Mesodermal cell (in vitro differentiated cells): ENCODE data around the gene CCL4L2. TPM values are rescaled to one million over a fixed set of nuclear protein-coding genes. Genes with fewer than 3 reads are reported as not detected.
"Not testable (repeated sequence)": the region's sequence is repeated elsewhere in the genome, so short reads cannot be mapped to it uniquely, and the experiment has no call there.

Source experiments
- H3K27ac ChIP-seq: 2 replicates; pipeline ENCODE4 v1.7.0; 2013; ENCODE audit warnings: mild to moderate bottlenecking, low read depth, low read length, moderate library complexity; ENCODE audit not compliant: severe bottlenecking
- H3K36me3 ChIP-seq: 2 replicates; pipeline ENCODE4 v1.7.1; 2013; ENCODE audit warnings: mild to moderate bottlenecking, low read length, moderate library complexity; ENCODE audit not compliant: control insufficient read depth, insufficient read depth
- H3K4me1 ChIP-seq: one replicate; pipeline ENCODE4 v1.7.1; 2013; ENCODE audit warnings: mild to moderate bottlenecking, low read length; ENCODE audit not compliant: insufficient read depth, control insufficient read depth, poor library complexity, severe bottlenecking
- H3K4me3 ChIP-seq: 2 replicates; pipeline ENCODE4 v1.7.0; 2013; ENCODE audit warnings: low read length, control low read depth, mild to moderate bottlenecking; ENCODE audit not compliant: insufficient read depth, poor library complexity, severe bottlenecking; ENCODE audit errors: extremely low read depth
- H3K9me3 ChIP-seq: 2 replicates; pipeline ENCODE4 v1.7.1; 2013; ENCODE audit warnings: mild to moderate bottlenecking, low read length, moderate library complexity; ENCODE audit not compliant: control insufficient read depth
- WGBS, 2 experiments: methylation state at CpG; one replicate each; pipeline ENCODE4 v1.1.5; 2013; ENCODE audit warnings: missing lambda C conversion rate in 2 of 2; ENCODE audit not compliant: insufficient coverage in 2 of 2; 5-methylcytosine and 5-hydroxymethylcytosine counted together
- polyA plus RNA-seq, 2 experiments: library from polyadenylated mRNA; stranded (reverse); fragments of 50-300 nt; gene quantifications; one replicate each; pipeline ENCODE4 v1.2.3, GENCODE V29; 2013

The CCL4L2 gene
- polyA plus RNA-seq (2013, experiment 1 of 2), result 0.85 TPM
- polyA plus RNA-seq (2013, experiment 2 of 2), result 0.71 TPM

GRCh38 chr17:36210439-36211211 is at the start of gene CCL4L2:
Gene CCL4L2, plus strand, starts transcription at chr17:36211063.
- H3K36me3 ChIP-seq, H3K27ac ChIP-seq, H3K4me3 ChIP-seq, H3K9me3 ChIP-seq, H3K4me1 ChIP-seq: not testable (repeated sequence)
- 84 to 95% methylated on average over 4 to 7 of the region's 7 CpGs for WGBS, 2 experiments

GRCh38 chr17:36168836-36169235 is 42.0 kb upstream of the CCL4L2 start:
- H3K9me3 ChIP-seq, H3K4me3 ChIP-seq, H3K27ac ChIP-seq, H3K4me1 ChIP-seq, H3K36me3 ChIP-seq: not testable (repeated sequence)
- no CpG with 5 or more reads among the region's 8 CpGs for WGBS, 2 experiments

GRCh38 chr17:36176536-36176935 is 34.3 kb upstream of the CCL4L2 start, which contains the start of gene TBC1D3B:
Gene TBC1D3B, minus strand, starts transcription at chr17:36176636. Its CDS starts 1,586 bp downstream, at chr17:36175050.
- not testable (repeated sequence) for H3K9me3 ChIP-seq, H3K27ac ChIP-seq, H3K36me3 ChIP-seq, H3K4me1 ChIP-seq, H3K4me3 ChIP-seq
- WGBS, 2 experiments, result no CpG with 5 or more reads among the region's 11 CpGs

DNA sequence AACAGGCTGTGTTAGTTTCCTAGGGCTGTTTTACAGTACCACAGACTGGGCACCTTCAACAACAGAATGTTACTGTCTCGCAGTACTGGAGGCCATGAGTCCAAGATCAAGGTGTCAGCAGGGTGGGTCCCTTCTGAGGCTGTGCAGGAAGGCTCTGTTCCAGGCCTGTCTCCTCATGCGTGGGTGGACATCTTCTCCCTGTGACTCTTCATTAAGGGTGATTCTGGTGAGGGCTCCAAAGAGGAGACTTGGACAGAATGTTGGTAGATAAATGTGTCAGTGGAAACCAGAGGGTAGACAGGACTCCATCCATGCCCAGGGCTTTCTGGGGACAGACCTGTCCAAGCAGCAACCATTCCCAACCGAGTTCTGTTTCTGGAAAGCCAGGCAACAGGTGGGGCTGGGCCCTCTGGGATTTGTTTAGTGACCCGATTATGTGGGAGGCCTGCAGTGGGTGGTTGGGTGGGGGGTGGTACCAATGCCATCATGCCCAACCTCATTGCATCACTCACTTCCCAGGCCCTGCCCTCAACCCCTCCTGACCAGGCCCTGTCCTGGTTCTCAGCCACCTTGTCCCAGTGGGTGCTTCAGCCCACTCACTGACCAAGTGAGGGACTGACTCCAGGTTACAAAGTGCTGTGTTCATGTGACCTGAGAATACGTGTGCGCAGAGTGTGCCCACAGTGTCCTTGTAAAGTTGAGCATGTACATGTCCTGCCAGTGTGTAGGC is 29.3 kb upstream of the CCL4L2 start:
- not testable (repeated sequence) for H3K4me3 ChIP-seq, H3K9me3 ChIP-seq, H3K27ac ChIP-seq, H3K4me1 ChIP-seq, H3K36me3 ChIP-seq
- 94 to 96% methylated on average over 4 of the region's 6 CpGs for WGBS, 2 experiments

GRCh38 chr17:36182176-36183000 is 28.5 kb upstream of the CCL4L2 start:
- H3K9me3 ChIP-seq, result no peaks in the 10 kb centered on the region
- H3K4me3 ChIP-seq, result peak overlapping the region; percentile 52
- H3K27ac ChIP-seq, result no peak overlapping the region
- no peaks in the 10 kb centered on the region for H3K4me1 ChIP-seq
- H3K36me3 ChIP-seq, result no peaks in the 10 kb centered on the region
- 42 to 48% methylated on average over 42 to 47 of the region's 48 CpGs for WGBS, 2 experiments

GRCh38 chr17:36183001-36183971 is 27.6 kb upstream of the CCL4L2 start:
- Histone ChIP-seq H3K27ac (no peak overlapping the region), H3K36me3 (no peaks in the 10 kb centered on the region), H3K9me3 (no peaks in the 10 kb centered on the region), H3K4me1 (no peaks in the 10 kb centered on the region), H3K4me3 (peak overlapping the region; percentile 52)
- 2 to 4% methylated on average over 50 to 54 of the region's 76 CpGs for WGBS, 2 experiments

DNA sequence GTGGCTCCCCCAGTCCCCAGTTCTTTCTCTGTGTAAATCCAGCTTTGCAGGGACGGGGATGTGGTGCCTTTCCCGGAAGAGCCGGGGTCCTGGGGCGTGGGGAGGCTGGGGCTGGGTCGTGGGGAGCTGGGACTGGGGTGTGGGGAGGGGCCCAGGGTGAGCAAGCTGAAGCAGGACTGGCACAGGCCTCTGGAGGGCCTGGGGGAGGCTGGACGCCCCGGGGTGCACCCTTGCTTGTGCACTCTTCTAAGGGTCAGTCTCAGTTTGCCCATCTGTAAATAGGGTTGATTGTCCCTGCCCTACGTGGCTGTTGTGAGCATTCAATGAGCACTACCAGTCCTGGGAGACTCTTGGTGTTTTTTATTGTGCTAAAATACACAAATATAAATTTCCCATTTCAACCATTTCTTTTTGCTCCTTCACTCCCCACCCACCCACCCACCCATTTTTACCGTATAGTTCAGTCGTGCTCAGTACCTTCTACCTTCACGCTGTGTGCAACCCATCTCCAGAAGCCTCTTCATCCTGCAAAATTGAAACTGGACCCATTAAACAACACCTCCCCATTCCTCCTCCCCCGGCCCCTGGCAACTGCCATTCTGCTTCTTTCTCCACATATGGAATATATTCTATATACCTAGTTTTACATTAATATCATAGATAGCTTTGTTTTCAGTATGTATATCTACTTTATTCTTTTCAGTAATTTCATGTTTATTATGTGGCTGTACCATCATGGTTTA is 26.7 kb upstream of the CCL4L2 start:
- Histone ChIP-seq H3K4me3 (peak overlapping the region; percentile 52), H3K36me3 (no peaks in the 10 kb centered on the region), H3K27ac (no peak overlapping the region), H3K9me3 (no peaks in the 10 kb centered on the region), H3K4me1 (no peaks in the 10 kb centered on the region)
- WGBS, 2 experiments, result 90 to 92% methylated on average over 2 to 3 of the region's 12 CpGs

DNA sequence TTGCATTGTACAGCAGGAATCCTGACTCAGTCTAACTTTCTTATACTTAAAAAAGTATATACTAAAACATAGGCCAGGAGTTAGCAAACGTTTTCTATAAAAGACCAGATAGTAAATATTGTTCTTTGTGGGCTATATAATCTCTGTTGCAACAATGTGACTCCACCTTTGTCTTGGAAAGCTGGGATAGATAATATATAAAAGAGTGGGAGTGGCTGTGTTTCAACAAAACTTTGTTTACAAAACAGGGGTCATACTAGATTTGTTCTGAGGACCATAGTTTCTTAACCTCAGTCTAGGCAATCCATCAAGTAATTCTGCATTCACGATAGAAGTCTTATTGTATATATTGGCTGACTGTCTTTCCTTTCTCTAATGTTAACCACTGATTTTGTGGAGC is 25.4 kb upstream of the CCL4L2 start:
- Histone ChIP-seq H3K9me3 (no peaks in the 10 kb centered on the region), H3K4me1 (no peaks in the 10 kb centered on the region), H3K36me3 (no peaks in the 10 kb centered on the region), H3K4me3 (no peak overlapping the region), H3K27ac (no peak overlapping the region)
- no CpG with 5 or more reads among the region's 2 CpGs for whole genome bisulfite sequencing, 2 experiments

DNA sequence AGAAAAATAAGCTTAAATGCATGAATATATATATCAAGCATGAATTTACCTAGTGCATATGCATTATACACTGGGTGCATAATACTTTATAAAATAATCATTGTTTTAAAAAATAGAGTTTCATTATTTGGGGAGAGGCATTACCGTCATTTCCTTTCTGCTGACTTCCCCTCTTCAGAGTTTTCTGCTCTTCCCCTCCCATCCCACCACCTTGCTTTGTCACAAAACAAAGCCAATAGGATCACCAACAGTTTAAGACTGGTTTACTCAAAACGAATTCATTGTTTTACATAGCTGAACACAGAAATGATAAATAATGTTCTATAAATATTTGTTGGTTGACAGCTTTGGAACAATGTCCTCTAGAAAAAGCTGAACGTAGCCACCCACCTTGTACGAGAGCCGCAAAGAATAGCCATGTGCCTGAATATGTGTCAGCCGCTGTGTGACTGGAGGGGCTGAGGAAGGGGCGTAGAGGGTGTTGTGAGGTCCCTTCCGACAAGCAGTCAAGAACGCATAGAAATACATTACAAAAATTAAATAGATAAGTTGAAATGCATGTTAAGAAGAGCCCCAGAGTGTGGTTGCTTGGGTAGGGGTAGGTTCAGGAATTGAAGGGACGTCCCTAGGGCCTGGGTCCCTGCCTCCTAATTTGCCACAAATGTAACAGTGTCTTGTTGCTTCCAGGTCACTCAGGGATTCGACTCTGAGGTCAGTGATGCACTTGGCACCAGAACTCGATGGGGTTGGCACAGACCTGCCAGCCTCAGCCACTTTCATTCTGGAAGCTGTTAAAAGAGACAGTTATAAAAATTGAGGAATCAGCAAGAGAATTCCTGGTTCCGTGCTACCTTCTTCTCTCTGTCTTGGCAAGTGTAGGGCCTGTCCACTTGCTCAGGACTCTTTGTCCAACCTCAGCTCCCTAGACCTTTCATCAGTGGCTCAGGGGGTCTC is 23.8 kb upstream of the CCL4L2 start:
- H3K36me3 ChIP-seq, H3K4me3 ChIP-seq, H3K4me1 ChIP-seq, H3K27ac ChIP-seq, H3K9me3 ChIP-seq: not testable (repeated sequence)
- WGBS, 2 experiments, result 91 to 93% methylated on average over 4 to 7 of the region's 13 CpGs
